NCI-H524 treated with DMSO at 0.1 percent for 48 hours (cell line): ENCODE results near the gene AFAP1L1.

Source experiments
- DNase-seq: peaks from one replicate; lab custom pipeline; 2025; lab: John Stamatoyannopoulos, UW

The AFAP1L1 gene

DNA sequence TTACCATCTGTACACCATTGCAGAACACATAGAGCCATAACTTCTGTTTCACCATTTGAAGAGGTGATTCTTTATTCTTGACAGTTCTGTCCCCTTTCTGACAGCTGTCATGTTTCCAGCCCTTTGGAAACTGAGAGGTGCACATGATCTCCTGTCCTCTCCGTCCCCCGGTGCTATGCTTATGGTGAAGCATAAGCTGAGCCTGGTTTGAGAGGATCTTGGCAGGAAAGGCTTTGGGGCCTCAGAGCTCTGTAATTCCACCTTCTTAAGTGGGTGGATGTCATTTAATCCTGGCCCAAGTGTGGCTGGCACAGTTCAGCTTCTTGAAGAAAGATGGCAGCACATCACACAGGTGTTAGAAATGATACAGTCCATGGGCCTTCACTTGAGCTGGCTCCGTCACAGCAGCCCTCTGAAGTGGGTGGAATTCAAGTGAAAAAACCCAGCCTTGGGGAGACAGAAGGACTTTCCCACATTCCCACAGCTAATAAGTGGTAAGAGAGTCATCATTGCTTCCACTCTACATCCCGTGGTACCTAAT, 43.0 kb downstream of the AFAP1L1 start:
- DNase-seq: peak; percentile 82

DNA sequence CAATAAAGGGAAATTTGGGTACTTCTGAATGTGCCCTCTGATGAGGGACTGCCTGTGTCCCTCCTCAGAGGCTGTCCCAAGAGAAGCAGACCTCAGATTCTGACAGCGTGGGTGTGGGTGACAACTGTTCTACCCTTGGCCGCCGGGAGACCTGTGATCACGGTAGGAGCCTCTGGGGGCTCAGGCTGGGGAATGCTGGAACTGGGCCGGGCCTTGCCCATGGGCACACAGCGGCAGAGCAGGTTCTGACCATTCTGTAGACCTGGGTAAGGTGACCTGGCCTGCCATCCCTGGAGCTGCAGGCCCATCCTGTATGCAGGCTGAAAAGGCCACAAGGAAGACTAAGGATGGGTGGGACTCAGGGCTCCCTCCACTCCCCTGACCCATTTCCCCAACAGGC, 44.1 kb downstream of the AFAP1L1 start:
- no peak for DNase-seq

DNA sequence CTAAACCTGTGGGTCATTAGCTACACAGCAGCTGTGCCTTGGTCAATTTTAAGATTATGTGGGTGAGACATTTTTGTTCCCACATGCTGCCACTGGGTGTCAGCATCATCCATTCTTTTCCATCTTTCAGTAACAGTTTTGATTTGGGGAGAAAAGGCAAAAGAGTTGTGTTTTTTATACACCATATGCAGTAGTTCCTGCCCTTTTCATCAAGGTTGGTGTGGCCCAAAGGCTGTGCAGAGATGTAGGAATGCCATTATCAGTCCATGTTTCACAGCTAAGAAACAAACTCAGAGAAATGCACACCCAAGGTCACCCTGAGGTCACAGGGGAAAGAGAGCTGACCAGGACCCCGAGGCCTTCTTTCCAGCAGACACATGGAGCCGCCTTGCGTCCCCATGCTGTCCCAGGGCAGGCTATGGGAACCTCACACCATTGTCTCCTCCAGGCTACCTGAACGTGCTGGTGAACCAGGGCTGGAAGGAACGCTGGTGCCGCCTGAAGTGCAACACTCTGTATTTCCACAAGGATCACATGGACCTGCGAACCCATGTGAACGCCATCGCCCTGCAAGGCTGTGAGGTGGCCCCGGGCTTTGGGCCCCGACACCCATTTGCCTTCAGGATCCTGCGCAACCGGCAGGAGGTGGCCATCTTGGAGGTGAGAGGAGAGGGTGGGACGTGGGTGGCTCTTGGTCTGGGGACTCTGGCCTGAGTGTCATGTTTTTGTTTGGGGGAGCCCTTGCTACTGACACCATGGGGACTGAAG, 45.8 kb downstream of the AFAP1L1 start:
- DNase-seq: peak; percentile 10

DNA sequence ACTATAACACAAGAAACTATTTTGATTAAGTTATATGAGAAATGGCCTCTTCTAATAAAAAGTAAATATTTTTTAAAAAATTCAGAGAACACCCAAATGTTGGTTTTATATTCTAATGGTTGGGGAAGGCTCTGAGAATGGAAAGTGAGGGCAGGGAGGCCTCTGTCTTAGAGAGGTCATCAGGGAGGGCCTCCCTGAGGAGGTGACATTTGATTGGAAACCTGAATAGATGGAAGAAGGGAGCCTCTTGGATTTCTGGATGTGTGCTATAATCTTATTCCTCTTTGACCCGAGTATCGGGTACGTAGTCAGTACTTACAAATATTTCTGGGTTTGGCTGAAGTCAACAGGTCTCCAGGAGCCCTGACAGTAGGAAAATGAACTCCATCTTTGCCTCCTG, 47.5 kb downstream of the AFAP1L1 start:
- no peak for DNase-seq

DNA sequence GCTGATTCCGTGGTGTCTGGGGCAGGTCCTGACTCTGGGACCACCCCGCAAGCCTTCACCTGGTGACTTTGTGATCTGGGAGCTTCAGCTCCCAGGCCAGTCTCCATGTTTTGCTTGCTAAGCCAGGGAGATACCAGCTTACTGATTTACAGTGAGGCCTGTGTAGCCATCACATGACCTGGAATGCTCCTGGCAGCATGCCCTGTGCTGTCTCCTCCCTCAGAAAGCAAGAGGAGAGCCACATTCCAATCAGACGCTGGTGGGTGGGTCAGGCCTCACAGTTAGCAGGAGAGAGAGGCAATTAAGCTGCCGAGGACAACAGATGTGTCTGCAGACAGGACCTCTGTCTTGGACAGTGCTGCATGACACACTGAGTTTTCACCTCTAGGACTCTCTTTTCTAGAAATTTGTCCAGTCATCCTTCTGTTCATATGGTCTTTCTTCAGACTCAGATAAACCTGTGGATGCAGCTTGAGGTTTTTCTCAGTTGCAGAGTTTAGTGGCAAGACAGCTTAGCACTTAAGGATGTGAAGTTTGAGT, 49.2 kb downstream of the AFAP1L1 start:
- peak; percentile 30 for DNase-seq

DNA sequence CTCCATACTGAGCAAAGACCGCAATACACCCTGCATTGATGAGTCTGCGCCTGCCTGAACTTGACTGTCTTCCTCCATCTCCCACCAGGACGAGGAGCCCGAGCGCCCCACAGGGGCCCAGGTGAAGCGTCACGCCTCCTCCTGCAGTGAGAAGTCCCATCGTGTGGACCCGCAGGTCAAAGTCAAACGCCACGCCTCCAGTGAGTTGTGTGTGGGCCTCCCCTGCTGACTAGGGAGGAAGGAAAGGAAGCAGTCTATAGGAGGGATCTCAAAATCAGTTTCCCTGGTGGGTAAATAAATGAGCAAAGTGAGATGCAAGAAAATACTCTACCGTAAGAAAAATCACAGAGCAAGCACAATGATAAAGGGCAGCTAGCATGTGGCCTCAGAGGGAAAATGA, 50.9 kb downstream of the AFAP1L1 start:
- no peak for DNase-seq

DNA sequence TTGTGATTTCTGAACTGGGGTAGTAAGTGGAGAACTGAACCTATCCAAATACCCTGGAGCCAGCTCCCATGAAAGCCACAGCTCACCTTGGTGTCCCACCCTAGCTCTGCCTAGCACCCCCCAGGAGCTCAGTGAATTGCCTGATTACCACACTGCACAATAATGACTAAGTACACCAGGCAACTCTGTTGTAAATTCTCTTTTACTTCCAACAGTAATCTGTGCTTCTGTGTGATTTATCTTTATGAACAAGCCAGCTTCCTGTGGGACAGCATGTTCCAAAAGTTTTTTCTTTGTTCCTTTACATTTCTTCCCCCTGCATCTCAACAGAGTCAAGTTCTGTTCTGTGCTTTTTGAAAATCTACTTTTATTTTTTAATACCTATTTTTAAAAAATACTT, 51.6 kb downstream of the AFAP1L1 start:
- DNase-seq: no peak

DNA sequence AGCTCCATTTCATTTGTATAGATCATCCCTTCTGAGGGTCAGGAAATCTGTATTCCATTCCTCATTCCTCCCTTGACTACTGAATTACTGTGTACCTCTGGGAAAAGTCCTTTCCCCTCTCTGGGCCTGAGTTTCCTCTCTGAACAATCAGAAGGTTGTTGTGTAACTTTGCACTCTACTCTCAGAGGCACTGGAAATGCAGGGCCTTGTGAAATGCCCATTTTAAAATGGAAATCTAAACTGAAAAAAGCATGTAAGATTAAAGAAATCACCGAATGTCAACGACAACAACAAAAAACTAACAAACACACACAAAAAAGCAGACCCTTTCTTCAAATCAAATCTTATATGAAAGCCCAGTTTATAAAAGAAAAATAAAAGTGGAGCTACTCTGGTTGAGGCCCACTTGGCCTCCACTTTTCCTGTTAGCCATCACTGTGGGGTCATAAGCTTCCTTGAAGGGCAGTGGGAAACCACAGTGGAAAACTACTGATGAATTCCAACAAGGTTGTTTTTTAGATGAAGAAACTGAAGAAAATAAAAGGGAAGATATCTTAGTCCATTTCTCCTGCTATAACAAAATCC, 52.1 kb downstream of the AFAP1L1 start:
- no peak for DNase-seq

DNA sequence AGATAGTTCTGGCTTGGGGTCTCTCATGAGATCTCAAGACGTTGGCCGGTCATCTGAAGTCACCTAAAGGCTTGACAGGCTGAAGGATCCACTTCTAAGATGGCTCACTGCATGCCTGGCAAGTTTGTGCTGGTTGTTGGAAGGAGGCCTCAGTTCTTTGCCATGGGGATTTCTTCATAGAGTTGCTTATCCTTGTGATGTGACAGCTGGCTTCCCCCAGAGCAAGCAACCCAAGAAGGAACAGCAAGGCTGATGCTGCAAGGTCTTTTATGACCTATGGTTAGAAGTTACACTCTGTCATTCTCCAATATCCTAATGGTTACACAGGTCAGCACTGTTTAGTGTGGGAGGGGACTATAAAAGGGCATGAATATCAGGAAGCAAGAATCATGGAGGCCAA, 53.0 kb downstream of the AFAP1L1 start:
- DNase-seq: no peak

DNA sequence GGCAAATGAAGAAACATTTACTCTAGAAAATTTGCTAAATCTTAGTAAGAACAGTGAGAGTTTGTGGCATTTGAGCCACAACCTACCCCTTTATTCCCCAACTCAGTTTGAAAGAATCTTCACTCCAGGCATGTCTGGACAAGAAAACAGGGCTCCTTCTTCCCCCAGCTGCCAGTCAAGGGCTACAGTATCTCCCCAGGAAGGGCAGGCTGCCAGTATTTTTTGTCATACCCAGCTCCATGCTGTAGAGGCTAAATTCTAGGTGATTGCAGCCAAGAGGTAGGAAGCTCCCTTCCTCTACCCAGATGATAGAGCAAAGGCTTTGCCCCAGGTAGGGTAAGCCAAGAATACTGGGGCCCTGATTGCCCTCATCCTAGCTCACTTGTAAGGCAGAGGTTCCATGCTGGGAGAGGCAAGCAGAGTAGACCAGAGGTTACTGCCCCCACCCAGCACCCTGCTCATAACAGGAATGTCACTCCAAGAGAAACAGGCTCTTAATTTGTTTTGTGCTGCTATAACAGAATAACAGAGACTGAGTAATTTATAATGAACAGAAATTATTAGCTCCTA, 53.6 kb downstream of the AFAP1L1 start:
- DNase-seq: no peak

DNA sequence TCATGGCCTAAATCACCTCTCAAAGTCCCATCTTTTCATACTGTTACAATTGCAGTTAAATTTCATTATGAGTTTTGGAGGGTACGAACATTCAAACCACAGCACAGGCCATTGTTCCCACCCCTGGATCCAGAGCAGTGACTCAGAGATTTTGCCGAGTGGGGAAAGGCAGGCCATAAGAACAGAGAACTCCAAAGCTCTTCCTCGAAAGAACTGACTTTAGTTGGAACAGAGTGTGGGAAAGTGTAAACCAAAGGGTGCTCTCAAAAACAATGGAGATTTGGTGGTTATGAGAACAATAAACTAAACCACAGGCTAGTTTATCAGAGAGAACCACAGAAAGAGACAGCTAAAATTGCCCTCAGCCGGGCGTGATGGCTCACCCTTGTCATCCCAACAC, 54.2 kb downstream of the AFAP1L1 start:
- no peak for DNase-seq

DNA sequence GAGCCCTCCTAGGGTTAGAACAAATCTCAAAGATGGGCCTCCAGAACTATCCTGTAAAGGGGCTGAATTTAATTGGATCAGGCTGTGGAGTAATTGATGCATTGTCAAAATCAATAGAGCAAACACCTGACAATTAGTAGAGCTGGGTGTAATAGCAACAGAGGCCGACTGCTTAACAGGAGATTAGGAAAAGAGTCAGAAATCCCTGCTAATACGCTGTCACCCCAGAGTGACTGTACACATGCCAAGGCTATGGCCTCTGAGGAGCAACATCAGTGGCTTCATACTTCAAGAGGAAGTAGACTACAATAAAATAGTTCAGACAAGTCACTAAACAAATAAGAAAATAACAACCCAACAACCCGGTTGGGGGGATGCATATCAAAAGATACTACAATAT, 55.0 kb downstream of the AFAP1L1 start:
- no peak for DNase-seq

DNA sequence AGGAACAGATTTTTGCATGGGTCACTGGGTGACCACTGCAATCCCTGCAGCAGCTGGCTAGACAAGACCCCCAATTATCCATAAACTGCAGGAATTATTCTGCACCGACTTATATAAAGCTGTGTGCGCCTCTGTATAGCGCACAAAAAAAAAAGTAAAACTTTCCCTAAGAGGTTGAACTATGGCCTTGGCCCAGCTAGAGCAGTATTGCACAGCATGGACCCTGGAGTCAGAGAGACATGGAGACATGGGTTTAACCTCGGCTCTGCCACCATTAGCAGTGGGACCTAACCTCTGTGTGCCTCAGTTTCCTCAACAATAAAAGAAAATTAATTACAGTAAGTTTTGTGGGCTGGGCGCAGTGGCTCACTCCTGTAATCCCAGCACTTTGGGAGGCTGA, 56.5 kb downstream of the AFAP1L1 start:
- no peak for DNase-seq

DNA sequence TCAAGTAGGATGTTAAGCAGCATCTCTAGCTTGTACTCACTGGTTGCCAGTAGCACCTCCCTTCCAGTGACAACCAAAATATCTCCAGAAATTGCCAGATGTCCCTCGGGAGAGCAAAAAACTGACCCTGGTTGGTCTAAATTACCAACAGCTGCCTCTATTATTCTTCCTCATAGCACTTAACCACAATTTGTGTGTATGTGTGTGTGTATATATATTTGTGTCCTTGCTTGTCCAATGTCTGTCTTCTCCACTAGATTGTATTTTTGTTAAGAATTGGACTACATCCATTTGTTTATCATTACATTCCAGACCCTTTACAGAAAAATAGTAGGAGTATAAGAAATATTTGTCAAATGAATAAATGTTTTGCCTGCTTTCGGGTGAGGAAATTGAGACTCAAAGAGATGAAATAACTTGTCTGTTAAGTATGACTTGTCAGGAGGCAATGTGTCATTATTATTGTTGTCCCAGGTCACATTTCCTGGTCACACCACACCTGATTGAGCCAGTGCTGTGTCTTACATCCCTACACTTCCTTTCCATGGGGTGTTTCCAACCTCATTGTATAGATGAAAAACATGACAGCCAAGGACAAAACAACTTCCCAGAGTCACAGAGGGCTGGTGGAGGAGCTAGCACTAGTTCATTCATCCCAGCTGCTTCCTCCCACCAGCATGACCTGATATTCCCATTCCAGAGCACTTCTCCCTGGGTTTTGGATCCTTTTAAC, 62.2 kb downstream of the AFAP1L1 start:
- no peak for DNase-seq

DNA sequence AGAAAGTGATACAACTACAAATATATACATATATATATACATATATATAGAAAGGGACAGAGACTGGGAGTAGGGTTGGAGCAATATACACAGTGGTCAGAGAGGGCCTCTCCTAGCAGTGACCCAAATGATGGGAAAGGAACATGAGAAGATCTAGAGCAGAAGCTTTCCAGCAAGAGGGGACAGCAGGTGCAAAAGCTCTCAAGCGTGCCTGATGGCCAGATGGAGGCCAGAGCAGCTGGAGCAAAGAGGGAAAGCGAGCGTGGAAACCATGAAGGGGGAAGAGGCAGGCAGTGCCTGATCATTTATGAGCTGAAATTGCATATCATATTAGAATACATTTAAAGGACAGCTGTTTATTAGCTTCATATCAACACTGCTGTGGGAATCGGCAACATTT, 66.1 kb downstream of the AFAP1L1 start:
- DNase-seq: peak; percentile 93

DNA sequence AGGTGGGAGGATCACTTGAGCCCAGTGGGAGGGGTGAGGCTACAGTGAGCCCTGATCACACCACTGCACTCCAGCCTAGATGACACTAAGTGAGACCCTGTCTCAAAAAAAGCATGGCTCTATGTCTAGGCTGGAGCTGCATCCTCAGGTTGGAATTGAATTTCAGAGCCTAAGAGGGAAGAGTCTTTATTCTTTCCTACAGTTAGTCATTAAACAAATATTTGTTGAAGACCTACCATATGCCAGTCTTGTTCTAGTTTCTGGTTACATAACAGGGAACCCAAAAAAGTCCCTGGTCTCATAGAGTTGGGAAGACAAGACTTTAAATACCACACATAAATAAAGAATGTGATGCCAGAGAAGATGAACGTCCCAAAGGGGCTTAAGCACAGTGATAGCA, 66.7 kb downstream of the AFAP1L1 start:
- no peak for DNase-seq

DNA sequence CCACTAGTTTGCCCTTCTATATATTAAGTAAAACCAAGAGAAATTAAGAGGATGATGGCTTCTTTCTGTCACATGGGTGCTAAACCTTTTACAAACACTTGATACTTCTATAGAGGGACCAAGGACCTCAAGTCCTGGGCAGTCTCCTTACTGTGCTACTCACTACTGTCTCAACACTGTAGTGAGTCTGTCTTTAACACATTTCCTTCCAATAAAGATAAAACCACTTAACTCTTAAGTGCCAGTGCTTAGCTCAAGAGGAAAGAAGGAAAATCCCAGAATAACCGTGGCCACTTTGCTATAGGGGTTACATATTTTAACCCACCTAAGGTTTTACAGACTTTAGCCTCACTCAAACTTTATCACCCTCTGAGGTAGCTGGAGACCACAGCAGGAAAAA, 69.3 kb downstream of the AFAP1L1 start:
- peak; percentile 84 for DNase-seq

DNA sequence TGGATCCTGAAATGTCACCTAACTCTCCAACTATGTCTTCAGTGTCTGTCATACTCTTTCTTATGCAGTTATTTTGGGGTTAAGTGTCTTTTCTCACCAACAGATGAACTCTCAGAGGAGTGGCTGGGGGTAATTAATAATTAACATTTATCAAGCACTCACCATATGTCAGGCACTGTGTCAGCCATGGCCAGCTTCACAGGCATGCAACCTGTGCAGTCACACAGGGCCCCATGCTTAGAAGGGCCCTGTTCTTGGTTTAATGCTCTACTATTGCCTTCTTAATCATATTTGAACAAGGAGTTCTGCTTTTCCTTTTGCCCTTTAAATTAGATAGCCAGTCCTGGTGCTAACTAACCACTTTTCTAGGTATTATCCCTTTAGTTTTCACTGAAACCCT, 70.2 kb downstream of the AFAP1L1 start:
- DNase-seq: peak; percentile 83

DNA sequence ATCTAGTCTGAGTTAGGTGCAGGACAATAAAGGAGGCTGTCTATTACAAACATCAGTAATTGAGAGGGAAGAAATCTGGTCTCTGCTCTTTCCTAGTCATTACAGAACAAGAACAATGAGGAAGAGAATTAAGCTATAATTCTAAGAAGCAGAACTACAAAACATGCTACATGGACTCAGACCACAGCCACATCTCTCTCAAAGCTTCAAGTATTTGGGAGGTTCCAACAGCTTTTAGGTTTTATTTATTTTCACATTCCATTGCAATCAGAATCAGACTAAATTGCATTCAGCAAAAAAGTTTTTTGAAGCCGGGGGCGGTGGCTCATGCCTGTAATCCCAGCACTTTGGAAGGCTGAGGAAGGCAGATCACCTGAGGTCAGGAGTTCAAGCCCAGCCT, 72.5 kb downstream of the AFAP1L1 start:
- DNase-seq: no peak

DNA sequence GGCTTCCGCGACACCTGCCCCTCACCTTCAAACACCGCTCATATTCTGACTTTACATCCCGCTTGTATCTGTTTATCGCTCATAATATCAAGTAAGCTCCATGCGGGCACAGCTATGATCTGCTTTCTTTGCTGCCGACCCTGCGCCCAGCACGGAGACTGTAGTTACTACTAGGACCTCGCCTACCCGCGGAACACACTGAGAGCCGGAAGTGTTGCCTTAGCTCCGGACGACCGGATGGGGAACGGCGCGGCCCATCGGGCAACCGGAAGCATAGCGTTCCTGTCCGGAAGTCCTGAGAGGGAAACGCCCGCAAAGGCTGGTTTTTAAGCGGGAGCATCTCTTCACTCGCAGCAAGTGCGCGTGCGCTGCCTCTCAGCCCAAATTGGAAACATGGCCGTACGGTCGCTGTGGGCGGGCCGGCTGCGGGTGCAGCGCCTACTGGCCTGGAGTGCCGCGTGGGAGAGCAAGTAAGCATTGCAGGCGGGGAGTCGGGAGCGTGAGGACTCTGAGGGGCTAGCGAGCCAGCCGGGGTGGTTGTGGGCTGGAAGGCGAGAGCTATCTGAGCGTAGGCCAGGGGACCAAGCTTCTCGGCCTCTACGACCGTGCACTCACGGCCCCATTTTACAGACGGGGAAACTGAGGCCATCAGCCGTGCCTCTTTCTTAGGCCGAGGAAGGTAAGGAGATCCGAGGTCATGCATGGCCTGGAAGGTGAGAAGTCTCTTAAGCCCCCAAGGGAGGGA, 73.7 kb downstream of the AFAP1L1 start, which contains the start of gene GRPEL2:
Gene GRPEL2, plus strand, starts transcription at position 353 of the 745 bp plus-strand sequence. Its CDS starts 41 bp downstream, at position 394.
- DNase-seq: peak; percentile 73

DNA sequence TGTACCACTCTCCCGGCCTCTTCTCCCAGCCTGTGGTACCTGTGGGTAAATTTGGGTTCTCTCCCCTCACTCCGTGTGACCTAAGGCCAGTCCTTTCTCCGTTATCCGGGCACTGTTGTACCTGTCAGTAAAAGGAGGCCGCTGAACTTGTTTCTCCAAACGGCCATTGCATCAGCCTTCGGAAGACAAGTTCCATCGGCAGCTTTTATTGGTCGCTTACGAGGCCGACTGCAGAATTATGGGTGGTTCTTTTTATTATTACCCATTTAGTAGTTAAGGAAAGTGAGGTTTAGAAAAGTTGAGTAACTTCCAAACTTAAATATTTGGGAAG, 74.2 kb downstream of the AFAP1L1 start:
- DNase-seq: no peak

DNA sequence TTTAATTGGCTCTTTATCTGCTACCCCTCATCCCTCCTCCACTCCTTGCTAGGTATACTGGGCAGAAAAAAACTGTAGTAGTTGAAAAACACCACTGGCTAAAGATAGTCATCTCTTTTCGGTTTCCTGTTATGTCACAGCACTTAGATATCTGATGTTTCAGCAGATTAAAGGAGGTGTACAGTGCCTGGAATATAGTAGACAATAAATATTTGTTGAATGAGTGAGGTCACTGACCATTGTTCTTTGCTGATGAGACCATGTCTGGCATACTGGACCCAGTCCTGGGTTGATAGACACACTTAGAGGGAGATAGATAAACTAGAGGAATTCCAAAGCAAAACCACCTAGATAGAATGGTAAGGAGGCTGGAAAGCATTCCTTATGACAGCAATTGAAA, 76.9 kb downstream of the AFAP1L1 start:
- DNase-seq: no peak
